Stimulated activated CD4-positive, alpha-beta T cell treated with anti-CD3 and anti-CD28 coated beads, Interleukin-4, amount 100 ng/mL, for 48 hours (primary cell): Measurements from ENCODE around the gene SDC3.

Source experiments
- DNase-seq, 2 donors: peaks; one replicate each; pipeline ENCODE4 v3.0.0-alpha.2; 2020; ENCODE audit warnings: low read depth in 2 of 2

Gene SDC3

GRCh38 chr1:30850607-30851006, 58.0 kb downstream of the SDC3 start:
- no peak for DNase-seq

- DNase-seq, result no peak
These were observed 60.4 kb downstream of the SDC3 start for GRCh38 chr1:30848130-30848529.

- no peak for DNase-seq
These were observed 61.1 kb downstream of the SDC3 start for GRCh38 chr1:30847358-30847972.

- DNase-seq, result no peak
These were observed 62.0 kb downstream of the SDC3 start for GRCh38 chr1:30846587-30846986.

- no peak for DNase-seq
These were observed 62.7 kb downstream of the SDC3 start for GRCh38 chr1:30845904-30846290.

- no peak for DNase-seq
These were observed 63.2 kb downstream of the SDC3 start for GRCh38 chr1:30845237-30845903.

- no peak for DNase-seq
These were observed 63.9 kb downstream of the SDC3 start for GRCh38 chr1:30844631-30845030.

- DNase-seq, result no peak
These were observed 65.7 kb downstream of the SDC3 start for GRCh38 chr1:30842697-30843354.

GRCh38 chr1:30840904-30841598, 67.5 kb downstream of the SDC3 start:
- DNase-seq, result no peak

- DNase-seq, result no peak
These were observed 68.7 kb downstream of the SDC3 start for GRCh38 chr1:30839827-30840359.

GRCh38 chr1:30838996-30839395, 69.6 kb downstream of the SDC3 start:
- no peak for DNase-seq

GRCh38 chr1:30837653-30838052, 70.9 kb downstream of the SDC3 start:
- no peak for DNase-seq

- DNase-seq, result no peak
These were observed 74.3 kb downstream of the SDC3 start for GRCh38 chr1:30834253-30834652.

GRCh38 chr1:30830537-30830936, 78.0 kb downstream of the SDC3 start:
- DNase-seq, result no peak

GRCh38 chr1:30829889-30830288, 78.7 kb downstream of the SDC3 start:
- no peak for DNase-seq

- no peak for DNase-seq
These were observed 83.7 kb downstream of the SDC3 start for GRCh38 chr1:30824736-30825429.

- peak; percentile 47 to 60 for DNase-seq
These were observed 84.4 kb downstream of the SDC3 start for GRCh38 chr1:30823969-30824735.

- no peak for DNase-seq
These were observed 85.0 kb downstream of the SDC3 start for GRCh38 chr1:30823627-30823968.

- DNase-seq, result no peak
These were observed 85.5 kb downstream of the SDC3 start for GRCh38 chr1:30822966-30823581.

GRCh38 chr1:30822006-30822405, 86.6 kb downstream of the SDC3 start:
- no peak for DNase-seq

- no peak for DNase-seq
These were observed 88.3 kb downstream of the SDC3 start for GRCh38 chr1:30820299-30820698.
